Measurements from ENCODE around the gene NUAK1. TPM values are rescaled to one million over a fixed set of nuclear protein-coding genes. Genes with fewer than 3 reads are reported as not detected.

NUAK1 gene
- total and polyA plus RNA-seq, 2 experiments from 2014 or later = 13.4 to 29.6 TPM

DNA sequence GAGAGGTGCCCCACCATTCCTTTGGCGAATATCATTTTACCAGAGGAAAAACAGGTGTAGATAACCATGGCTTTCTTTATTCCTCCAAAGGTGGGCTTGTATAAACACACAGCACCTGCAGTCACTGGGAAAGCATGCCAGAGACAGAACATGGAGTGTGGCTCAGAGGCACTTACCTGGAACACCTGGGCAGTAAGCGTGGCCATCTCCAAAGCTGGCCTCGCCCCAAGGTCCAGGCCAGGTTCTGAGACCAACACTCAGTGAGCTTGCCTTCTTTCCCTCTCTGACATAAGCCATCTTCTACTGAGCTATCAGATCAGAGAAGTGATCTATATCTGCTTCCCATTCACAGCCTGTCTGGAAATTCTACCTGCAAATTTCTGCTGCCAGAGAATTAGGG, 70.5 kb downstream of the NUAK1 start:
- WGBS, 2 experiments (ENCODE audit: low coverage in 1 of 2, low lambda C conversion rate in 2 of 2, missing lambda C conversion rate in 2 of 2) = 86 to 98% methylated on average over 3 of the region's 3 CpGs
- DNase-seq = no peak
- Histone ChIP-seq H3K27ac (no peak overlapping the region), H3K36me3 (ENCODE audit: low read depth) (peaks cover 67% of the 10 kb centered on the region), H3K9ac (no peak overlapping the region), H3F3A (ENCODE audit: insufficient read depth) (no peaks in the 10 kb centered on the region), H3K79me2 (ENCODE audit: insufficient read depth) (no peaks in the 10 kb centered on the region), H3K9me2 (ENCODE audit: insufficient read depth) (no peaks in the 10 kb centered on the region; the same call in 1 of the 2 replicates), H4K20me1 (ENCODE audit: insufficient read depth) (no peaks in the 10 kb centered on the region), H3K27me3 (replicated peaks; ENCODE audit: insufficient read depth) (no peaks in the 10 kb centered on the region), H3K9me3 (ENCODE audit: low read depth) (no peaks in the 10 kb centered on the region), H3K4me1 (ENCODE audit: insufficient read depth) (0 out of 2 replicates have a peak, but pooled peaks cover 5% of the 10 kb centered on the region), H3K4me2 (ENCODE audit: unreplicated experiment) (no peak overlapping the region), H2AFZ (no peak overlapping the region), H3K4me3 (no peak overlapping the region)
- TF ChIP-seq EZH2phosphoT487 (IDR thresholded peaks at IDR 0.05; ENCODE audit: insufficient read depth, low read depth) (no peak), EZH2 (IDR thresholded peaks at IDR 0.05; ENCODE audit: insufficient read depth, poor library complexity, severe bottlenecking) (no peak)
- in situ Hi-C loops (cut with MboI) = no loop called here

DNA sequence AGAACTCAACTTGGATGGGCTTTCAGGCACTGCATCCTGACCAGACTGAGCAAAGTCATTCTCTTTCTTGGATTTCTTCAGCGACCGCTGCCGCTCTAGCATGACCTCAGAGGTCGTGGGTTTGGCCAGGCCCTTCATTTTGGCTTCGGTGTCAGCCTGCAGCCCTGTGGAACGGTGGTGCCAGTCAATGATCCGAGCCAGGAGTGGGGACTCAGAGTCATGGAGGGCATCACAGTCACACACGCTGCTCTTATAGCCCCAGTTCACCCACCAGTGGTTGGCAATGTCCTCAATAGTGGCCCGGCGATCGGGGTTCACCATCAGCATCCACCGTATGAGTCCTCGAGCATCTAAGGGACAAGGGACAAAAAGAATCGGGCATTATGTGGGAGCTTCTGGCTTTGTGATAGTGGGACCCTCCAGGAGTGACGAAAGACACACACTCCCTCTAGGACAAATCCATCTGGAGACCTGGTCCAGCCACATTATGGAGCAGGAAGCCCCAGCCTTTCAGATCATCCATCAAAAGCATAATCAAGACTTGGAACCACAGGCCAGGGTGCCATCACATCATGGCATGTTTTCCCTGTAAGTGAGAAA, 71.0 kb downstream of the NUAK1 start:
- Histone ChIP-seq H3K4me2 (ENCODE audit: unreplicated experiment) (no peak overlapping the region), H3K9ac (no peak overlapping the region), H3K27me3 (replicated peaks; ENCODE audit: insufficient read depth) (no peaks in the 10 kb centered on the region), H3K36me3 (ENCODE audit: low read depth) (peaks cover 70% of the 10 kb centered on the region), H3K4me1 (ENCODE audit: insufficient read depth) (no peaks in the 10 kb centered on the region), H3K9me2 (ENCODE audit: insufficient read depth) (no peaks in the 10 kb centered on the region; the same call in 1 of the 2 replicates), H3K79me2 (ENCODE audit: insufficient read depth) (no peaks in the 10 kb centered on the region), H3K4me3 (no peak overlapping the region), H3F3A (ENCODE audit: insufficient read depth) (no peaks in the 10 kb centered on the region), H2AFZ (no peak overlapping the region), H4K20me1 (ENCODE audit: insufficient read depth) (no peaks in the 10 kb centered on the region), H3K9me3 (ENCODE audit: low read depth) (no peaks in the 10 kb centered on the region), H3K27ac (no peak overlapping the region)
- TF ChIP-seq EZH2 (IDR thresholded peaks at IDR 0.05; ENCODE audit: insufficient read depth, poor library complexity, severe bottlenecking) (no peak), EZH2phosphoT487 (IDR thresholded peaks at IDR 0.05; ENCODE audit: insufficient read depth, low read depth) (no peak)
- in situ Hi-C loops (cut with MboI) = no loop called here
- no peak for DNase-seq
- 95 to 96% methylated on average over 14 to 15 of the region's 15 CpGs for WGBS, 2 experiments (ENCODE audit: low coverage in 1 of 2, low lambda C conversion rate in 2 of 2, missing lambda C conversion rate in 2 of 2)

GRCh38 chr12:106066726-106067325, 71.9 kb downstream of the NUAK1 start:
- no peak overlapping the region for H3K4me2 ChIP-seq (ENCODE audit: unreplicated experiment)
- H3K27ac ChIP-seq = no peak overlapping the region
- H3F3A ChIP-seq (ENCODE audit: insufficient read depth) = peaks cover 6% of the 10 kb centered on the region; the same call in 1 of the 2 replicates
- no peaks in the 10 kb centered on the region for H3K4me1 ChIP-seq (ENCODE audit: insufficient read depth)
- no peaks in the 10 kb centered on the region for H3K79me2 ChIP-seq (ENCODE audit: insufficient read depth)
- DNase-seq = no peak
- no peaks in the 10 kb centered on the region for H3K9me3 ChIP-seq (ENCODE audit: low read depth)
- no peaks in the 10 kb centered on the region; the same call in 1 of the 2 replicates for H3K9me2 ChIP-seq (ENCODE audit: insufficient read depth)
- TF ChIP-seq EZH2 (IDR thresholded peaks at IDR 0.05; ENCODE audit: insufficient read depth, poor library complexity, severe bottlenecking) (no peak), EZH2phosphoT487 (IDR thresholded peaks at IDR 0.05; ENCODE audit: insufficient read depth, low read depth) (no peak)
- no peak overlapping the region for H2AFZ ChIP-seq
- WGBS, 2 experiments (ENCODE audit: low coverage in 1 of 2, low lambda C conversion rate in 2 of 2, missing lambda C conversion rate in 2 of 2) = 97 to 98% methylated on average over 22 to 25 of the region's 25 CpGs
- H3K36me3 ChIP-seq (ENCODE audit: low read depth) = peaks cover 70% of the 10 kb centered on the region
- no peaks in the 10 kb centered on the region for H4K20me1 ChIP-seq (ENCODE audit: insufficient read depth)
- H3K9ac ChIP-seq = no peak overlapping the region
- H3K27me3 ChIP-seq (replicated peaks; ENCODE audit: insufficient read depth) = no peaks in the 10 kb centered on the region
- H3K4me3 ChIP-seq = no peak overlapping the region
- in situ Hi-C loops (cut with MboI) = no loop called here

- in situ Hi-C loops (cut with MboI) = no loop called here
Measured at GRCh38 chr12:106066051-106066705, 72.6 kb downstream of the NUAK1 start.

More at GRCh38 chr12:106066051-106066705, 72.6 kb downstream of the NUAK1 start:
- H3K79me2 ChIP-seq (ENCODE audit: insufficient read depth) = no peaks in the 10 kb centered on the region
- H3K9ac ChIP-seq = no peak overlapping the region
- 55 to 56% methylated on average over 6 of the region's 6 CpGs for WGBS, 2 experiments (ENCODE audit: low coverage in 1 of 2, low lambda C conversion rate in 2 of 2, missing lambda C conversion rate in 2 of 2)
- H3K4me3 ChIP-seq = no peak overlapping the region
- peaks cover 8% of the 10 kb centered on the region; the same call in 1 of the 2 replicates for H3F3A ChIP-seq (ENCODE audit: insufficient read depth)
- no peaks in the 10 kb centered on the region for H4K20me1 ChIP-seq (ENCODE audit: insufficient read depth)
- H3K9me3 ChIP-seq (ENCODE audit: low read depth) = no peaks in the 10 kb centered on the region
- TF ChIP-seq EZH2 (IDR thresholded peaks at IDR 0.05; ENCODE audit: insufficient read depth, poor library complexity, severe bottlenecking) (no peak), EZH2phosphoT487 (IDR thresholded peaks at IDR 0.05; ENCODE audit: insufficient read depth, low read depth) (no peak)
- no peak for DNase-seq
- H3K4me2 ChIP-seq (ENCODE audit: unreplicated experiment) = no peak overlapping the region
- H2AFZ ChIP-seq = no peak overlapping the region
- H3K27ac ChIP-seq = no peak overlapping the region
- H3K9me2 ChIP-seq (ENCODE audit: insufficient read depth) = no peaks in the 10 kb centered on the region; the same call in 1 of the 2 replicates
- peaks cover 70% of the 10 kb centered on the region for H3K36me3 ChIP-seq (ENCODE audit: low read depth)
- no peaks in the 10 kb centered on the region for H3K4me1 ChIP-seq (ENCODE audit: insufficient read depth)
- H3K27me3 ChIP-seq (replicated peaks; ENCODE audit: insufficient read depth) = no peaks in the 10 kb centered on the region

Data from GM23248 (cell line).